Measurements from ENCODE around the gene PPP4R3C.
"Not testable (repeated sequence)": the region's sequence is repeated elsewhere in the genome, so short reads cannot be mapped to it uniquely, and the experiment has no call there.

DNA sequence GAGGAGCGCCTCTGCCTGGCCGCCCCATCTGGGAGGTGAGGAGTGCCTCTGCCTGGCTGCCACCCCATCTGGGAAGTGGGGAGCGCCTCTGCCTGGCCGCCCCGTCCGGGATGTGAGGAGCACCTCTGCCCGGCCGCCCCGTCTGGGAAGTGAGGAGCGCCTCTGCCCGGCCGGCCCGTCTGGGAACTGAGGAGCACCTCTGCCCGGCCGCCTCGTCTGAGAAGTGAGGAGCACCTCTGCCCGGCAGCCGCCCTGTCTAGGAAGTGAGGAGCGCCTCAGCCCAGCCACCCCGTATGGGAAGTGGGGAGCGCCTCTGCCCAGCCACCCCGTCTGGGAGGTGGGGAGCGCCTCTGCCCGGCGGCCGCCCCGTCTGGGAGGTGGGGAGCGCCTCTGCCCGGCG is 4.6 kb downstream of the PPP4R3C start:
- TF ChIP-seq, protein P1, sequence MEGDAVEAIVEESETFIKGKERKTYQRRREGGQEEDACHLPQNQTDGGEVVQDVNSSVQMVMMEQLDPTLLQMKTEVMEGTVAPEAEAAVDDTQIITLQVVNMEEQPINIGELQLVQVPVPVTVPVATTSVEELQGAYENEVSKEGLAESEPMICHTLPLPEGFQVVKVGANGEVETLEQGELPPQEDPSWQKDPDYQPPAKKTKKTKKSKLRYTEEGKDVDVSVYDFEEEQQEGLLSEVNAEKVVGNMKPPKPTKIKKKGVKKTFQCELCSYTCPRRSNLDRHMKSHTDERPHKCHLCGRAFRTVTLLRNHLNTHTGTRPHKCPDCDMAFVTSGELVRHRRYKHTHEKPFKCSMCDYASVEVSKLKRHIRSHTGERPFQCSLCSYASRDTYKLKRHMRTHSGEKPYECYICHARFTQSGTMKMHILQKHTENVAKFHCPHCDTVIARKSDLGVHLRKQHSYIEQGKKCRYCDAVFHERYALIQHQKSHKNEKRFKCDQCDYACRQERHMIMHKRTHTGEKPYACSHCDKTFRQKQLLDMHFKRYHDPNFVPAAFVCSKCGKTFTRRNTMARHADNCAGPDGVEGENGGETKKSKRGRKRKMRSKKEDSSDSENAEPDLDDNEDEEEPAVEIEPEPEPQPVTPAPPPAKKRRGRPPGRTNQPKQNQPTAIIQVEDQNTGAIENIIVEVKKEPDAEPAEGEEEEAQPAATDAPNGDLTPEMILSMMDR (IDR thresholded peaks at IDR 0.05 in 2 of 3, conservative IDR thresholded peaks at IDR 0.05 in 1 of 3; ENCODE audit: control insufficient read depth in 2 of 3, extremely low read depth in 1 of 3, insufficient read depth in 1 of 3, low read depth in 3 of 3, low read length in 3 of 3), result not testable (repeated sequence)
- not testable (repeated sequence) for TF ChIP-seq RAD21 (IDR thresholded peaks at IDR 0.05; ENCODE audit: insufficient read depth, low read depth, low read length); POLR2A (IDR thresholded peaks at IDR 0.05; ENCODE audit: low read depth, low read length)
- TF ChIP-seq, protein P2, sequence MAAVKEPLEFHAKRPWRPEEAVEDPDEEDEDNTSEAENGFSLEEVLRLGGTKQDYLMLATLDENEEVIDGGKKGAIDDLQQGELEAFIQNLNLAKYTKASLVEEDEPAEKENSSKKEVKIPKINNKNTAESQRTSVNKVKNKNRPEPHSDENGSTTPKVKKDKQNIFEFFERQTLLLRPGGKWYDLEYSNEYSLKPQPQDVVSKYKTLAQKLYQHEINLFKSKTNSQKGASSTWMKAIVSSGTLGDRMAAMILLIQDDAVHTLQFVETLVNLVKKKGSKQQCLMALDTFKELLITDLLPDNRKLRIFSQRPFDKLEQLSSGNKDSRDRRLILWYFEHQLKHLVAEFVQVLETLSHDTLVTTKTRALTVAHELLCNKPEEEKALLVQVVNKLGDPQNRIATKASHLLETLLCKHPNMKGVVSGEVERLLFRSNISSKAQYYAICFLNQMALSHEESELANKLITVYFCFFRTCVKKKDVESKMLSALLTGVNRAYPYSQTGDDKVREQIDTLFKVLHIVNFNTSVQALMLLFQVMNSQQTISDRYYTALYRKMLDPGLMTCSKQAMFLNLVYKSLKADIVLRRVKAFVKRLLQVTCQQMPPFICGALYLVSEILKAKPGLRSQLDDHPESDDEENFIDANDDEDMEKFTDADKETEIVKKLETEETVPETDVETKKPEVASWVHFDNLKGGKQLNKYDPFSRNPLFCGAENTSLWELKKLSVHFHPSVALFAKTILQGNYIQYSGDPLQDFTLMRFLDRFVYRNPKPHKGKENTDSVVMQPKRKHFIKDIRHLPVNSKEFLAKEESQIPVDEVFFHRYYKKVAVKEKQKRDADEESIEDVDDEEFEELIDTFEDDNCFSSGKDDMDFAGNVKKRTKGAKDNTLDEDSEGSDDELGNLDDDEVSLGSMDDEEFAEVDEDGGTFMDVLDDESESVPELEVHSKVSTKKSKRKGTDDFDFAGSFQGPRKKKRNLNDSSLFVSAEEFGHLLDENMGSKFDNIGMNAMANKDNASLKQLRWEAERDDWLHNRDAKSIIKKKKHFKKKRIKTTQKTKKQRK (IDR thresholded peaks at IDR 0.05; ENCODE audit: low read depth, low read length), result not testable (repeated sequence)

Data from GM12878 (cell line).